K562 (cell line): ENCODE results near the gene DIP2C. TPM values are rescaled to one million over a fixed set of nuclear protein-coding genes. Genes with fewer than 3 reads are reported as not detected.

ENCODE experiments used
- ATAC-seq: fragments of 200-7000 bp; cut with Tn5 transposase; 3 replicates; pipeline ENCODE4 v1.9.1; 2020; ENCODE audit warnings: moderate library complexity
- BruUV-seq: library from RNA; stranded (reverse); fragments of 400-500 nt; replicated peaks from 2 replicates; lab custom pipeline; 2021; lab: Mats Ljungman, UMichigan
- CTCF ChIA-PET: fragments of 300-600 bp; formaldehyde crosslinking; extraction: SDS; loops from one replicate; lab custom pipeline; 2021; ENCODE audit warnings: low intra/inter-chr PET ratio; lab: Yijun Ruan, JAX
- POLR2A ChIA-PET: fragments of 300-600, 350-650 bp; sonication (Branson Sonifier 250); formaldehyde crosslinking; extraction: SDS; loops from one replicate; lab custom pipeline; 2021; ENCODE audit warnings: antibody characterized with exemption, inconsistent platforms; lab: Yijun Ruan, JAX
- DNase-seq, 4 experiments: peaks; one replicate each; pipeline versions ENCODE4 v3.0.0 to v3.0.0-alpha.2; 2011 to 2018; ENCODE audit warnings: low spot score in 3 of 4, mixed read lengths in 3 of 4; ENCODE audit errors: extremely low read depth in 1 of 4
- FAIRE-seq: peaks from 2 replicates; lab custom pipeline; 2011; peaks lifted over from hg19 to GRCh38; lab: Jason Lieb, UNC
- H2AFZ ChIP-seq: 2 replicates; pipeline ENCODE4 v1.6.0; 2011; ENCODE audit warnings: low read depth, low read length, control low read depth, inconsistent platforms
- H3K27ac ChIP-seq: fragments of 200-600 bp; 3 replicates; pipeline ENCODE4 v1.8.0; 2011; ENCODE audit warnings: low read depth, mild to moderate bottlenecking, control low read depth, inconsistent platforms, low read length, moderate library complexity, mixed read lengths; ENCODE audit errors: extremely low read depth
- H3K27me3 ChIP-seq, 2 experiments: fragments of 300-600 bp in 1 of 2; 2 replicates in 1 of 2; 3 replicates in 1 of 2; pipeline versions ENCODE4 v1.6.0 to v1.8.0; 2011; ENCODE audit warnings: inconsistent platforms in 2 of 2, low read length in 2 of 2, mild to moderate bottlenecking in 1 of 2, mixed read lengths in 1 of 2, moderate library complexity in 1 of 2; ENCODE audit not compliant: control insufficient read depth in 2 of 2, insufficient read depth in 2 of 2
- H3K36me3 ChIP-seq: fragments of 300-600 bp; 3 replicates; pipeline ENCODE4 v1.8.0; 2011; ENCODE audit warnings: mild to moderate bottlenecking, low read length, inconsistent platforms; ENCODE audit not compliant: control insufficient read depth, insufficient read depth
- H3K4me1 ChIP-seq, 2 experiments: fragments of 200-600 bp in 1 of 2; replicated peaks in 1 of 2; 2 replicates in 1 of 2; 3 replicates in 1 of 2; pipeline versions ENCODE4 v1.5.1 to v1.8.0; 2011; ENCODE audit warnings: inconsistent platforms in 2 of 2, low read length in 2 of 2, mild to moderate bottlenecking in 1 of 2, mixed read lengths in 1 of 2, moderate library complexity in 1 of 2; ENCODE audit not compliant: control insufficient read depth in 2 of 2, insufficient read depth in 2 of 2
- H3K4me2 ChIP-seq: 2 replicates; pipeline ENCODE4 v1.6.1; 2011; ENCODE audit warnings: low read length, control low read depth, inconsistent platforms, mixed read lengths; ENCODE audit not compliant: insufficient read depth
- H3K4me3 ChIP-seq: fragments of 200-600 bp; sonication (generic), shearing (Covaris generic); 2 replicates; pipeline ENCODE4 v1.5.1; 2016; ENCODE audit warnings: control low read depth, inconsistent platforms
- H3K79me2 ChIP-seq: fragments of 200-600 bp; 3 replicates; pipeline ENCODE4 v1.8.0; 2011; ENCODE audit warnings: low read length, inconsistent platforms; ENCODE audit not compliant: control insufficient read depth, insufficient read depth
- H3K9ac ChIP-seq, 2 experiments: 2 replicates each; pipeline versions ENCODE4 v1.6.0 to v1.6.1; 2011; ENCODE audit warnings: low read depth in 2 of 2, low read length in 2 of 2, control low read depth in 1 of 2, inconsistent platforms in 1 of 2, mild to moderate bottlenecking in 1 of 2, mixed read lengths in 1 of 2; ENCODE audit not compliant: insufficient read depth in 1 of 2
- H3K9me1 ChIP-seq: one replicate; pipeline ENCODE4 v1.6.0; 2011; ENCODE audit warnings: inconsistent platforms, mild to moderate bottlenecking, low read length, moderate library complexity; ENCODE audit not compliant: control insufficient read depth, insufficient read depth
- H3K9me3 ChIP-seq: replicated peaks from 2 replicates; pipeline ENCODE4 v1.5.1; 2011; ENCODE audit warnings: low read depth, low read length, inconsistent platforms; ENCODE audit not compliant: control insufficient read depth, insufficient read depth
- H4K20me1 ChIP-seq: replicated peaks from 2 replicates; pipeline ENCODE4 v1.6.1; 2011; ENCODE audit warnings: low read length, inconsistent platforms, mixed read lengths; ENCODE audit not compliant: control insufficient read depth, insufficient read depth
- ARID4B ChIP-seq: sonication (generic); formaldehyde crosslinking; IDR thresholded peaks from 2 replicates; pipeline ENCODE4 v1.8.0; 2022; ENCODE audit warnings: mild to moderate bottlenecking, missing genetic modification reagents
- E2F6 ChIP-seq, 2 experiments: IDR thresholded peaks; 2 replicates each; pipeline ENCODE4 v1.6.1; 2011; ENCODE audit warnings: borderline replicate concordance in 1 of 2, control low read depth in 1 of 2, low read depth in 1 of 2, low read length in 1 of 2, mild to moderate bottlenecking in 1 of 2, mixed read lengths in 1 of 2, moderate library complexity in 1 of 2; ENCODE audit not compliant: insufficient read depth in 1 of 2, insufficient read length in 1 of 2, poor library complexity in 1 of 2, severe bottlenecking in 1 of 2; ENCODE audit errors: extremely low read depth in 1 of 2
- EGR1 ChIP-seq: fragments of 450-650 bp; conservative IDR thresholded peaks from 2 replicates; pipeline ENCODE4 v1.6.1; 2017; ENCODE audit warnings: mild to moderate bottlenecking
- KAT7 ChIP-seq: sonication (generic); formaldehyde crosslinking; IDR thresholded peaks from 2 replicates; pipeline ENCODE4 v1.8.0; 2022; ENCODE audit warnings: missing genetic modification reagents, mild to moderate bottlenecking, borderline replicate concordance
- RNF219 ChIP-seq: fragments of 250-450 bp; sonication (Bioruptor Pico); IDR thresholded peaks from 2 replicates; pipeline ENCODE4 v1.5.0; 2022; ENCODE audit warnings: mild to moderate bottlenecking
- VEZF1 ChIP-seq: fragments of 200-800 bp; sonication (Bioruptor generic); IDR thresholded peaks from 2 replicates; pipeline ENCODE4 v1.6.1; 2017; ENCODE audit warnings: missing genetic modification characterization, missing compliant biosample characterization
- ZSCAN32 ChIP-seq: fragments of 450-650 bp; formaldehyde crosslinking; IDR thresholded peaks from 2 replicates; pipeline ENCODE4 v1.4.0; 2020; ENCODE audit warnings: mild to moderate bottlenecking, moderate library complexity
- WGBS: fragments of 100-300 bp; shearing (Covaris generic); methylation state at CpG from one replicate; pipeline ENCODE4 v1.1.6; 2016; ENCODE audit warnings: low coverage, mixed read lengths; ENCODE audit not compliant: insufficient coverage; ENCODE audit errors: missing lambda C conversion rate; 5-methylcytosine and 5-hydroxymethylcytosine counted together
- in situ Hi-C: fragments of 300-500 bp; cut with MboI; formaldehyde crosslinking; loops from 4 replicates; pipeline ENCODE4 v1.15.0; 2018; ENCODE audit warnings: inconsistent platforms, mixed read lengths
- intact Hi-C: fragments of 100-400 bp; cut with micrococcal nuclease; formaldehyde crosslinking; loops from 2 replicates; pipeline ENCODE4 v1.14.2; 2022
- polyA plus RNA-seq, 8 experiments: library from polyadenylated mRNA; depleted of rRNA in 4 of 8; stranded (reverse) in 5 of 8; unstranded in 3 of 8; fragments of >200 nt; fragmentation: Nextera tagmentation in 2 of 8; fragmentation: Illumina TruSeq in 1 of 8; extraction: Ambion mirVana in 2 of 8; extraction: Trizol in 1 of 8; gene quantifications; 2 replicates each; pipeline versions ENCODE4 v1.2.1 to v1.2.3, GENCODE V29; 2011 to 2014; ENCODE audit warnings: inconsistent platforms in 1 of 8, missing spikeins in 1 of 8
- total RNA-seq, 7 experiments: library from RNA; depleted of rRNA in 6 of 7; stranded (reverse); fragments of >200 nt in 6 of 7; fragmentation: Illumina TruSeq in 2 of 7; extraction: Trizol in 2 of 7; gene quantifications; 2 replicates each; pipeline versions ENCODE4 v1.2.1 to v1.2.3, GENCODE V29; 2011 to 2021; ENCODE audit warnings: low replicate concordance in 1 of 7

The DIP2C gene
- total and polyA plus RNA-seq, 9 of the 15 experiments (the other 6 are each of a cell fraction or from before 2014, with no cell fraction given) = 0.01 TPM; not detected in 8

GRCh38 chr10:350981-351501, 338.4 kb downstream of the DIP2C start:
- DNase-seq (no peak), FAIRE-seq (no peak), ATAC-seq (no peak)
- no peaks in the 10 kb centered on the region for H3K9me1 ChIP-seq
- no peaks in the 10 kb centered on the region for H3K79me2 ChIP-seq
- H3K27ac ChIP-seq = no peak overlapping the region
- no peaks in the 10 kb centered on the region for H3K36me3 ChIP-seq
- H3K9ac ChIP-seq = no peak overlapping the region
- POLR2A ChIA-PET = interaction anchor here (0.8 kb wide), 1 partner anchor 1182 kb away, joined by 3 read pairs; no protein-coding TSS in a partner anchor
- no peaks in the 10 kb centered on the region for H3K9me3 ChIP-seq
- H4K20me1 ChIP-seq = 0 out of 2 replicates have a peak, but pooled peaks cover 3% of the 10 kb centered on the region
- BruUV-seq = no TSS peak
- H3K4me2 ChIP-seq = no peak overlapping the region
- TF ChIP-seq ARID4B (CRISPR knock-in tag) (no peak), ZSCAN32 (no peak), VEZF1 (CRISPR knock-in tag) (no peak), E2F6 (IDR thresholded peaks at IDR 0.05; ENCODE audit: borderline replicate concordance in 1 of 2, extremely low read depth in 1 of 2, insufficient read depth in 1 of 2, insufficient read length in 1 of 2, low read depth in 1 of 2, low read length in 1 of 2, poor library complexity in 1 of 2, severe bottlenecking in 1 of 2) (no peak), KAT7 (no peak), RNF219 (CRISPR knock-in tag) (no peak), EGR1 (no peak)
- H3K27me3 ChIP-seq = peaks cover 33 to 71% of the 10 kb centered on the region in 2 experiments
- CTCF ChIA-PET = no interaction called here
- H2AFZ ChIP-seq = no peak overlapping the region
- no peak overlapping the region for H3K4me3 ChIP-seq
- H3K4me1 ChIP-seq = peaks cover 0 to 3% of the 10 kb centered on the region in 2 experiments; a peak in 1 of 5 replicates
- in situ Hi-C loops = no loop called here
- WGBS = under 1% methylated on average over 31 of the region's 35 CpGs
- intact Hi-C loops = no loop called here
